ENCODE measurements around the gene LRRC42.

DNA sequence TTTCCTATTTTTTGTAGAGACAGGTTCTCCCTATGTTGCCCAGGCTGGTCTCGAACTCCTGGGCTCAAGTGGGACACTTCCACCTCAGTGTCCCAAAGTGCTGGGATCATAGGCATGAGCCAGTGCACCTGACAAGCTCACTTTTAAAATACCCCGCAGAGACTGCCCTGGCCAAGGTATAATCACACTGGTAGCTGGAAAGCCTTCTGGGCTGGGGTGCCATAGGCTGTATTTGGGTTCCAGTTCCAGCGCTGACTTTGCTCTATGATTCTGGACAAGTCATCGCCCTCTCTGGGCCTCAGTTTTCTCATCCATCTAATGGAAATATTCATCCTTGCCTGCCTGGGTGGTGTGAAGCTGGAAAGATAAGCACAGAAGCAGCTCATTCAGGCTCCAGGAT is 61.5 kb downstream of the LRRC42 start:
- TF ChIP-seq, protein P1, sequence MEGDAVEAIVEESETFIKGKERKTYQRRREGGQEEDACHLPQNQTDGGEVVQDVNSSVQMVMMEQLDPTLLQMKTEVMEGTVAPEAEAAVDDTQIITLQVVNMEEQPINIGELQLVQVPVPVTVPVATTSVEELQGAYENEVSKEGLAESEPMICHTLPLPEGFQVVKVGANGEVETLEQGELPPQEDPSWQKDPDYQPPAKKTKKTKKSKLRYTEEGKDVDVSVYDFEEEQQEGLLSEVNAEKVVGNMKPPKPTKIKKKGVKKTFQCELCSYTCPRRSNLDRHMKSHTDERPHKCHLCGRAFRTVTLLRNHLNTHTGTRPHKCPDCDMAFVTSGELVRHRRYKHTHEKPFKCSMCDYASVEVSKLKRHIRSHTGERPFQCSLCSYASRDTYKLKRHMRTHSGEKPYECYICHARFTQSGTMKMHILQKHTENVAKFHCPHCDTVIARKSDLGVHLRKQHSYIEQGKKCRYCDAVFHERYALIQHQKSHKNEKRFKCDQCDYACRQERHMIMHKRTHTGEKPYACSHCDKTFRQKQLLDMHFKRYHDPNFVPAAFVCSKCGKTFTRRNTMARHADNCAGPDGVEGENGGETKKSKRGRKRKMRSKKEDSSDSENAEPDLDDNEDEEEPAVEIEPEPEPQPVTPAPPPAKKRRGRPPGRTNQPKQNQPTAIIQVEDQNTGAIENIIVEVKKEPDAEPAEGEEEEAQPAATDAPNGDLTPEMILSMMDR (IDR thresholded peaks at IDR 0.05; ENCODE audit: low read depth, low read length): no peak
- no peak for TF ChIP-seq EZH2phosphoT487 (IDR thresholded peaks at IDR 0.05; ENCODE audit: low read depth)
